Left ventricle myocardium inferior (tissue), 1 donor: ENCODE results near the gene DYNLT2. TPM values are rescaled to one million over a fixed set of nuclear protein-coding genes. Genes with fewer than 3 reads are reported as not detected.

ENCODE experiments used
- DNase-seq: peaks from one replicate; pipeline ENCODE4 v3.0.0-alpha.2; 2020
- H3K27ac ChIP-seq: fragments of 200-600 bp; replicated peaks from 2 replicates; pipeline ENCODE4 v1.8.0; 2021
- H3K27me3 ChIP-seq: fragments of 200-600 bp; 2 replicates; pipeline ENCODE4 v1.8.0; 2021; ENCODE audit warnings: low read depth
- H3K36me3 ChIP-seq: fragments of 200-600 bp; 2 replicates; pipeline ENCODE4 v1.8.0; 2021
- H3K4me1 ChIP-seq: fragments of 200-600 bp; 2 replicates; pipeline ENCODE4 v1.8.0; 2021
- H3K4me3 ChIP-seq: fragments of 200-600 bp; 2 replicates; pipeline ENCODE4 v1.8.0; 2021; ENCODE audit warnings: mild to moderate bottlenecking, moderate library complexity
- H3K9me3 ChIP-seq: fragments of 200-600 bp; replicated peaks from 2 replicates; pipeline ENCODE4 v1.8.0; 2021
- intact Hi-C: fragments of 100-400 bp; cut with micrococcal nuclease; formaldehyde crosslinking; loops from one replicate; pipeline ENCODE4 v1.11.0; 2022
- total RNA-seq: library from RNA; stranded (reverse); fragmentation: NEBNext Ultra II Directional; extraction: Animal tissue kit (Norgen Biotek cat#: 25700); gene quantifications from one replicate; pipeline ENCODE4 v1.2.1, GENCODE V29; 2021
- TF ChIP-seq, protein P1 (sequence below): fragments of 200-600 bp; IDR thresholded peaks from 2 replicates; pipeline ENCODE4 v1.8.0; 2021; ENCODE audit warnings: antibody characterized with exemption, mild to moderate bottlenecking, borderline replicate concordance
- donor health status: DM: no; HTN: yes; CAD: no; lungs with severe emphysema.

Gene DYNLT2
- total RNA-seq, 1 donor from 2014 or later: 0.66 TPM

DNA sequence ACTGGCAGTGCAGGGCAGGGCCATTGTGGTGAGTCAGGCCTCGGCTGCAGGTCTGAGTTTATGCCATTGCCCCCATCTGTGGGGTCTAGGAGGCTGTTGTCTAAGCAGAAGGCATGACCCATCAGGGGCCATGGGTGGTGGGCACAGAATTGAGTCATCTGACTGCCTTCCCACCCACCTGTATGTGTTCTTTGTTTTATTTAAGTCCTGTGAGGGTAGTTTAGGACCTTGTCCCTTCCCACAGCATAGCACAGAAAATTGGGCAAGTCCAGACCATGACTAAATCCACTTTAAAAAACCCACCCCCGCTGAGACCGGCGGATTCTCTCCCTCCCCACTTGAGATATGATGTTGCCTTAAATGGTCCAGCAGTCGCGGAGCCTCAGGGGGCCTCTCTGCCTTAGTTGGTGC lies 40.4 kb upstream of the DYNLT2 start:
- TF ChIP-seq, protein P1, sequence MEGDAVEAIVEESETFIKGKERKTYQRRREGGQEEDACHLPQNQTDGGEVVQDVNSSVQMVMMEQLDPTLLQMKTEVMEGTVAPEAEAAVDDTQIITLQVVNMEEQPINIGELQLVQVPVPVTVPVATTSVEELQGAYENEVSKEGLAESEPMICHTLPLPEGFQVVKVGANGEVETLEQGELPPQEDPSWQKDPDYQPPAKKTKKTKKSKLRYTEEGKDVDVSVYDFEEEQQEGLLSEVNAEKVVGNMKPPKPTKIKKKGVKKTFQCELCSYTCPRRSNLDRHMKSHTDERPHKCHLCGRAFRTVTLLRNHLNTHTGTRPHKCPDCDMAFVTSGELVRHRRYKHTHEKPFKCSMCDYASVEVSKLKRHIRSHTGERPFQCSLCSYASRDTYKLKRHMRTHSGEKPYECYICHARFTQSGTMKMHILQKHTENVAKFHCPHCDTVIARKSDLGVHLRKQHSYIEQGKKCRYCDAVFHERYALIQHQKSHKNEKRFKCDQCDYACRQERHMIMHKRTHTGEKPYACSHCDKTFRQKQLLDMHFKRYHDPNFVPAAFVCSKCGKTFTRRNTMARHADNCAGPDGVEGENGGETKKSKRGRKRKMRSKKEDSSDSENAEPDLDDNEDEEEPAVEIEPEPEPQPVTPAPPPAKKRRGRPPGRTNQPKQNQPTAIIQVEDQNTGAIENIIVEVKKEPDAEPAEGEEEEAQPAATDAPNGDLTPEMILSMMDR: no peak
- H3K4me1 ChIP-seq: peaks cover 17% of the 10 kb centered on the region
- no peaks in the 10 kb centered on the region for H3K9me3 ChIP-seq
- H3K4me3 ChIP-seq: no peak overlapping the region
- DNase-seq: no peak
- intact Hi-C loops: no loop called here
- no peaks in the 10 kb centered on the region for H3K36me3 ChIP-seq
- H3K27ac ChIP-seq: no peak overlapping the region
- H3K27me3 ChIP-seq: peaks cover 28% of the 10 kb centered on the region

DNA sequence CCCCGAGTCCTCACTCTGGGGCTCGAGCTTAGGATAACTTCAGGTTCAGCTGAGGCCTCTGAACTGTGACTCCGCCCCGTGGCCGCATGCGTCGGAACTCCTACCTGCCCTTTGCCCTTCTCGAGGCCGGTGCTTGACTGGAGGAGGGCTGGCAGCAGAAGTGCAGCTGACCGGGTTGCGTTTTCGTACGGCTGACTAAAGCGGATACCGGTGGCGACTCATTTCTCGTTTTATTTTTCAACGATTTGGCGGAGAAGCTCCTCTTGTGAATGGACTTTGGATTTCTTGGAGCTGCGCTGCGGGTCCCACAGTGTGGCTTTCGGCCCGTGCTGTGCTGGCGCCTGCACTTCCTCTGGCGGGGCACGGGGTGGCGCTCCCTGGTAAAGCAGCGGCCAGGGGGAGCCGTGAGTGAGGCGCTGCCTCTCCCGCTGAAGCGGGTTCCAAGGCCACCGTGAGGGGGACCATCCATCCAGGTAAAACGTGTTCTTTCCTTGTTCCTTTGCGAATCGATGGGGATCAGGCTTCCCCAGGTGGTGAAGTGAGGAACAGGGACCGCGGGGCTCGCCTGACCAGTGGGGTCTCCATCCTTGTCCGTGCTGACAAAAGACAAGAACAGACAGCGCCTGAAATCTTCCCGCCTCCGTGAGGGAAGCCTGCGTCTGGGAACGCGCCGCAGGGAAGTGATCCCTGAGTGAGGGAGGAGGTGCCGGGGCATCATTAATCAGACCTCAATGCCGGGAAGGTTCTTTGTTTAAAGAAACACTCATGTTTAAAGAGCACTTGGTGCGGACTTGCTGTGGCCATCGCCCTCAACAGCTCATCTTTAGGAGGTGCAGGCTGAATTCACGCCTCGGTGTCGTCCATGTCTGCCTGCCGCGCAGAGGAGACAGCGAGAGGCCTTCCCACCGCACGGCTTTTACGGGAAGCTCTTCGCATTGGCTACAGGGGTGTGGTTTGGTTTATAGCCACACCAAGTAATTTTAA lies 38.9 kb upstream of the DYNLT2 start:
- TF ChIP-seq, protein P1: peak; percentile 98
- DNase-seq: peak; percentile 62
- Histone ChIP-seq H3K36me3 (no peaks in the 10 kb centered on the region), H3K9me3 (no peaks in the 10 kb centered on the region), H3K27me3 (peaks cover 26% of the 10 kb centered on the region), H3K4me1 (peaks cover 17% of the 10 kb centered on the region), H3K27ac (peak overlapping the region; percentile 55), H3K4me3 (peak overlapping the region; percentile 67)
- intact Hi-C loops: loop anchor here (5.0 kb wide), 1 partner anchor 737 kb away; no protein-coding TSS in a partner anchor

DNA sequence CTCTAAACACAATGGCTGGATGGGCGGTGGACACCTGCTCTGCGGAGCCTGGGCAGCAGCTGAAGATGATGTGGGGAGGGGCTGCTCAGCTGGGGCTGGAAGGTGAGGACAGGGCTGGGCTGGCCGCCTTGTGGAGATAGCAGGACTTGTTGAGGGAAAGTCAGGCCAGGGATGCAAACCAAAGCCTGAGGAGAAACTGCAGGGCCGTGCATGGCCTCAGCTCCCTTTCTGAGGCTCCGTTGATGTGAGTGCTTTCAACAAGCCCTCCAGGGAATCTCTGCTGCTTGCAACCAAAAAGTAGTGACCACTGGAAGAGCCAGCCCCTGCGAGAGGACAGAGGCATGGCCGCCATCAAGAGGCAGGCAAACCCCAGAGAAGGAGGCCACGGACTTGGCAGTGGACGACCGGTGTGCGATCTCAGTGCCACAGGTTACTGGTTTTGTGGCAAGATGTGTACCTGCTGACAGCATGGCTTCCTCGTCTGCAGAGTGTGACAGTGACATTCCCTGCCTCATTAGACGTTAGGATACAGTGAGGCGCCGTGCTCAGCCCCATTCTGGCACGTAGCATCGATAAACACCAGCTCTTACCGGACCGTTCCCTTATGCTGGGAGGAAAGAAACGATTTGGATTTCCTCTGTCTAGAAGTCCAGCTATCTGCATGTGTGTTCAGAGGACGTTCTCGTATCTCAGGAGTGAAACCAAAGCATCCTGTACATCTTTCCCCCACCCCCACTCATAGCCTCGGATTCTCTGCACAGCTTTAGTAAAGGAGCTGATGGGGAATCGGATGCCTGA lies 38.0 kb upstream of the DYNLT2 start:
- TF ChIP-seq, protein P1: no peak
- Histone ChIP-seq H3K36me3 (no peaks in the 10 kb centered on the region), H3K27me3 (peaks cover 17% of the 10 kb centered on the region), H3K4me1 (peaks cover 17% of the 10 kb centered on the region), H3K4me3 (peak overlapping the region; percentile 67), H3K27ac (no peak overlapping the region), H3K9me3 (no peaks in the 10 kb centered on the region)
- DNase-seq: no peak
- intact Hi-C loops: loop anchor here (5.0 kb wide), 1 partner anchor 738 kb away; no protein-coding TSS in a partner anchor

DNA sequence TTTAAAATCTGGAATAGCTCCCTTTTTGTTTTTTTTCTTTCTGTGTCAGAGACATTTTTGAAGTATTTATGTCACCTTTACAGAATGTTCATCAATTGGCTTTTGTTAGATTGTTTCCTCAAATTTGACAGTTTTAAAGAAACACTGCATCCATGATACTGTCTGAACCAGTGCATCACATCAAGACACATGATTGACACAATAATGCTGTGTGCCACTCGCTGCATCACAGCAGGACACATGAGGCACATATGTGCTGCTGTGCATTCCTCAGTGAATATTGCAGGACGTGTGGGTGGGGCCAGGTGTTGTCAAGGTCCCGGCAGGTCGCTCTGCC lies 37.4 kb upstream of the DYNLT2 start:
- TF ChIP-seq, protein P1: no peak
- Histone ChIP-seq H3K4me1 (peaks cover 17% of the 10 kb centered on the region), H3K27me3 (peaks cover 15% of the 10 kb centered on the region), H3K9me3 (no peaks in the 10 kb centered on the region), H3K4me3 (no peak overlapping the region), H3K27ac (no peak overlapping the region), H3K36me3 (no peaks in the 10 kb centered on the region)
- DNase-seq: no peak
- intact Hi-C loops: loop anchor here (5.0 kb wide), 1 partner anchor 739 kb away; no protein-coding TSS in a partner anchor

DNA sequence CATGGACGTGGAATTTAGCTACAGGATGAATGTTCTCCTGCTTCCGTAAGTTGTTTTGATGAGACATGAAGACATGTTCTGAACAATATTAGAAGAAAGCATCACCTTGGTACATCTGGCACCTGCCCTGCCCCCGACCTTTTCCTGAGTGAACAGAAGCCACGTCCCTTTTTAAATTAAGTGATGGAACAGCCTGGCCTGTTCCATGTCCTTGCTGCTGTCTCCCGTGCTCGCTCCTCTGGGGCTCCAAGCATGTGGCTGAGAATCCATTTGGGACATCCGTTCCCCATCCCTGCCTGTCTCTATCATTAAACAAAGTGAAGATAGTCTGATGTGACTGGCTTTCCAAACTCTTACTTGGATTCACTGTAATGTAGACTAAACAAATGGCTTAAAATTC lies 36.4 kb upstream of the DYNLT2 start:
- Histone ChIP-seq H3K36me3 (peaks cover 2% of the 10 kb centered on the region), H3K27ac (no peak overlapping the region), H3K4me1 (peaks cover 17% of the 10 kb centered on the region), H3K27me3 (peaks cover 8% of the 10 kb centered on the region), H3K9me3 (no peaks in the 10 kb centered on the region), H3K4me3 (no peak overlapping the region)
- no peak for DNase-seq
- intact Hi-C loops: loop anchor here (5.0 kb wide), 1 partner anchor 740 kb away; no protein-coding TSS in a partner anchor
- TF ChIP-seq, protein P1: no peak
